ENCODE data around the gene CLASRP.

CLASRP gene

GRCh38 chr19:45010306-45010705 is 28.5 kb upstream of the CLASRP start:
- peak overlapping the region; percentile 53 for H3K27ac Mint-ChIP-seq

GRCh38 chr19:45011959-45012358 is 26.9 kb upstream of the CLASRP start:
- no peak overlapping the region for H3K4me3 Mint-ChIP-seq
- H3K9me3 Mint-ChIP-seq = no peaks in the 10 kb centered on the region
- H3K4me1 Mint-ChIP-seq = peaks cover 9% of the 10 kb centered on the region
- no peaks in the 10 kb centered on the region for H3K27me3 Mint-ChIP-seq
- peaks cover 7% of the 10 kb centered on the region for H3K36me3 Mint-ChIP-seq
- H3K27ac Mint-ChIP-seq = no peak overlapping the region

More at GRCh38 chr19:45010306-45010705, 28.5 kb upstream of the CLASRP start:
- Mint-ChIP-seq H3K9me3 (no peaks in the 10 kb centered on the region), H3K4me3 (no peak overlapping the region), H3K36me3 (peaks cover 11% of the 10 kb centered on the region), H3K4me1 (peaks cover 4% of the 10 kb centered on the region), H3K27me3 (no peaks in the 10 kb centered on the region)

- Mint-ChIP-seq H3K36me3 (peaks cover 2% of the 10 kb centered on the region), H3K27me3 (no peaks in the 10 kb centered on the region), H3K27ac (peak overlapping the region; percentile 19)
These were observed 22.2 kb upstream of the CLASRP start for GRCh38 chr19:45016388-45017314.

GRCh38 chr19:45019187-45019586 is 19.7 kb upstream of the CLASRP start:
- Mint-ChIP-seq H3K4me3 (no peak overlapping the region), H3K4me1 (peaks cover 8% of the 10 kb centered on the region), H3K36me3 (peaks cover 2% of the 10 kb centered on the region), H3K27me3 (no peaks in the 10 kb centered on the region), H3K9me3 (no peaks in the 10 kb centered on the region), H3K27ac (no peak overlapping the region)

More at GRCh38 chr19:45016388-45017314, 22.2 kb upstream of the CLASRP start:
- no peak overlapping the region for H3K4me3 Mint-ChIP-seq
- peaks cover 8% of the 10 kb centered on the region for H3K4me1 Mint-ChIP-seq
- no peaks in the 10 kb centered on the region for H3K9me3 Mint-ChIP-seq

- H3K36me3 Mint-ChIP-seq = peaks cover 2% of the 10 kb centered on the region
- H3K4me1 Mint-ChIP-seq = peaks cover 8% of the 10 kb centered on the region
- no peaks in the 10 kb centered on the region for H3K9me3 Mint-ChIP-seq
- no peak overlapping the region for H3K27ac Mint-ChIP-seq
- H3K4me3 Mint-ChIP-seq = no peak overlapping the region
- no peaks in the 10 kb centered on the region for H3K27me3 Mint-ChIP-seq
These were observed 18.8 kb upstream of the CLASRP start for GRCh38 chr19:45020071-45020470.

- Mint-ChIP-seq H3K4me1 (peaks cover under 1% of the 10 kb centered on the region), H3K4me3 (no peak overlapping the region), H3K9me3 (no peaks in the 10 kb centered on the region), H3K36me3 (peaks cover 3% of the 10 kb centered on the region), H3K27ac (no peak overlapping the region), H3K27me3 (no peaks in the 10 kb centered on the region)
These were observed 16.9 kb upstream of the CLASRP start for GRCh38 chr19:45021971-45022370.

GRCh38 chr19:45023048-45023447 is 15.8 kb upstream of the CLASRP start:
- Mint-ChIP-seq H3K4me3 (no peak overlapping the region), H3K36me3 (peaks cover 3% of the 10 kb centered on the region)

GRCh38 chr19:45025264-45025663 is 13.6 kb upstream of the CLASRP start:
- H3K4me1 Mint-ChIP-seq = no peaks in the 10 kb centered on the region

More at GRCh38 chr19:45023048-45023447, 15.8 kb upstream of the CLASRP start:
- Mint-ChIP-seq H3K9me3 (no peaks in the 10 kb centered on the region), H3K4me1 (no peaks in the 10 kb centered on the region), H3K27ac (peak overlapping the region; percentile 65), H3K27me3 (no peaks in the 10 kb centered on the region)

GRCh38 chr19:45027371-45027770 is 11.5 kb upstream of the CLASRP start:
- Mint-ChIP-seq H3K4me3 (no peak overlapping the region), H3K27me3 (no peaks in the 10 kb centered on the region), H3K36me3 (peaks cover 6% of the 10 kb centered on the region), H3K9me3 (no peaks in the 10 kb centered on the region), H3K4me1 (no peaks in the 10 kb centered on the region), H3K27ac (no peak overlapping the region)

More at GRCh38 chr19:45025264-45025663, 13.6 kb upstream of the CLASRP start:
- Mint-ChIP-seq H3K36me3 (peaks cover 3% of the 10 kb centered on the region), H3K27ac (no peak overlapping the region), H3K9me3 (no peaks in the 10 kb centered on the region), H3K27me3 (no peaks in the 10 kb centered on the region), H3K4me3 (no peak overlapping the region)

- no peak overlapping the region for H3K4me3 Mint-ChIP-seq
These were observed 8.0 kb upstream of the CLASRP start for GRCh38 chr19:45030825-45031224.

GRCh38 chr19:45032421-45032820 is 6.4 kb upstream of the CLASRP start:
- Mint-ChIP-seq H3K4me3 (no peak overlapping the region), H3K27me3 (no peaks in the 10 kb centered on the region), H3K36me3 (peaks cover 12% of the 10 kb centered on the region), H3K9me3 (no peaks in the 10 kb centered on the region), H3K4me1 (no peaks in the 10 kb centered on the region), H3K27ac (no peak overlapping the region)

More at GRCh38 chr19:45030825-45031224, 8.0 kb upstream of the CLASRP start:
- Mint-ChIP-seq H3K9me3 (no peaks in the 10 kb centered on the region), H3K4me1 (no peaks in the 10 kb centered on the region), H3K27me3 (no peaks in the 10 kb centered on the region), H3K36me3 (peaks cover 14% of the 10 kb centered on the region), H3K27ac (no peak overlapping the region)

- Mint-ChIP-seq H3K9me3 (no peaks in the 10 kb centered on the region), H3K4me1 (peaks cover 19% of the 10 kb centered on the region), H3K36me3 (peaks cover 19% of the 10 kb centered on the region), H3K27me3 (no peaks in the 10 kb centered on the region), H3K4me3 (no peak overlapping the region), H3K27ac (no peak overlapping the region)
These were observed 3.1 kb upstream of the CLASRP start for GRCh38 chr19:45035755-45036154.

GRCh38 chr19:45037393-45038169 is 1.3 kb upstream of the CLASRP start:
- no peaks in the 10 kb centered on the region for H3K27me3 Mint-ChIP-seq
- no peak overlapping the region for H3K27ac Mint-ChIP-seq
- no peaks in the 10 kb centered on the region for H3K9me3 Mint-ChIP-seq
- peaks cover 31% of the 10 kb centered on the region for H3K4me1 Mint-ChIP-seq
- H3K36me3 Mint-ChIP-seq = peaks cover 26% of the 10 kb centered on the region
- H3K4me3 Mint-ChIP-seq = peak overlapping the region; percentile 76

- H3K36me3 Mint-ChIP-seq = peaks cover 19% of the 10 kb centered on the region
- peak overlapping the region; percentile 98 for H3K4me3 Mint-ChIP-seq
- H3K27me3 Mint-ChIP-seq = no peaks in the 10 kb centered on the region
- H3K9me3 Mint-ChIP-seq = no peaks in the 10 kb centered on the region
- peaks cover 36% of the 10 kb centered on the region for H3K4me1 Mint-ChIP-seq
- peak overlapping the region; percentile 80 for H3K27ac Mint-ChIP-seq
These were observed 1.4 kb downstream of the CLASRP start for GRCh38 chr19:45040059-45040771.

- peak overlapping the region; percentile 98 for H3K4me3 Mint-ChIP-seq
- peaks cover 45% of the 10 kb centered on the region for H3K4me1 Mint-ChIP-seq
- peak overlapping the region; percentile 72 for H3K27ac Mint-ChIP-seq
- peaks cover 19% of the 10 kb centered on the region for H3K36me3 Mint-ChIP-seq
- H3K9me3 Mint-ChIP-seq = no peaks in the 10 kb centered on the region
- no peaks in the 10 kb centered on the region for H3K27me3 Mint-ChIP-seq
These were observed 2.3 kb downstream of the CLASRP start for GRCh38 chr19:45041125-45041524.

Data from activated naive CD4-positive, alpha-beta T cell treated with anti-CD3 and anti-CD28 coated beads, Interleukin-2, amount 50 U/mL, for 24 hours (primary cell).